Cardiac fibroblast (primary cell): Measurements from ENCODE around the gene SSH2.

Source experiments
- DNase-seq, 2 donors: peaks; one replicate each; pipeline versions ENCODE4 v3.0.0 to v3.0.0-alpha.2; 2010; ENCODE audit warnings: low read depth in 2 of 2
- H3K4me3 ChIP-seq, 2 donors: replicated peaks in 1 of 2; 1 replicate in 1 of 2; 2 replicates in 1 of 2; pipeline ENCODE4 v1.5.1; 2011; ENCODE audit warnings: low read depth in 2 of 2, low read length in 2 of 2, mild to moderate bottlenecking in 2 of 2, moderate library complexity in 1 of 2
- CTCF ChIP-seq: IDR thresholded peaks from one replicate; pipeline ENCODE4 v1.5.1; 2011; ENCODE audit warnings: low read depth, mild to moderate bottlenecking, low read length, inconsistent platforms

SSH2 gene

DNA sequence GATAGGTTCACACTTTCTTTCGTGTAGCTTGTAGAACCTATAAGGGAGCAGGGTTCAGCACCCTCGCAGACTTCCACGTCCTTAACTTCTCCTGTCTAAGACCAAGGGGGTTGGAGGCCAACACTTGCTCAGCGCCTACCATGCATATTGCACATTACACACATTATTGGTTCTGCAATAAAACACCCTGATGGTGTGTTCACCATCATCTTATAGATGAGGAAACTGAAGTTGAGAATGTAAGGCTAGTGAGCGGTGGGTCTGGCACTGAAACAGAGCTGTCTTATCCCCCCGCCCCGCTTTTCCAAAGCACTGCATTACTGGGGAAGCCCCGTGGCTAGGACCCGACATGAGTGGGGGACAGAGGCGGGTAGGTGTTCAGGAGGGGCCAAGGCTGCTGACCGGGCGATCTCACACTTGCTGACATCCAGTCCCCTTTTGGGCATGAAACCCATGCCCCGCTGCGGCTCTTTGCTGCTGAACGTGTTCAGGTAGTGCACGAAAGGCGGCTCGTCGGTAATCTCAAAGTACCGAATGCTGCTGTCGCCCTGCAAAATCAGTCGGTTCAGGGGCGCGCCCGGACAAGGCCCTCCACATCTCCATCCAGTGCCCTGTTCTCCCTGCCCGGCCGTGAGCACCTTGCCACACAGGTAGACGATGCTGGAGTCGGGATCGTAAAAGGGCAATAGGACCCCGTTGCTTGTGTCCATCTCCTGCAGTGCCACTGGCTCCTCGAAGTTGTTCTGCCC is 313.6 kb downstream of the SSH2 start:
- TF ChIP-seq CTCF, result no peak
- no peak overlapping the region for H3K4me3 ChIP-seq
- no peak for DNase-seq

DNA sequence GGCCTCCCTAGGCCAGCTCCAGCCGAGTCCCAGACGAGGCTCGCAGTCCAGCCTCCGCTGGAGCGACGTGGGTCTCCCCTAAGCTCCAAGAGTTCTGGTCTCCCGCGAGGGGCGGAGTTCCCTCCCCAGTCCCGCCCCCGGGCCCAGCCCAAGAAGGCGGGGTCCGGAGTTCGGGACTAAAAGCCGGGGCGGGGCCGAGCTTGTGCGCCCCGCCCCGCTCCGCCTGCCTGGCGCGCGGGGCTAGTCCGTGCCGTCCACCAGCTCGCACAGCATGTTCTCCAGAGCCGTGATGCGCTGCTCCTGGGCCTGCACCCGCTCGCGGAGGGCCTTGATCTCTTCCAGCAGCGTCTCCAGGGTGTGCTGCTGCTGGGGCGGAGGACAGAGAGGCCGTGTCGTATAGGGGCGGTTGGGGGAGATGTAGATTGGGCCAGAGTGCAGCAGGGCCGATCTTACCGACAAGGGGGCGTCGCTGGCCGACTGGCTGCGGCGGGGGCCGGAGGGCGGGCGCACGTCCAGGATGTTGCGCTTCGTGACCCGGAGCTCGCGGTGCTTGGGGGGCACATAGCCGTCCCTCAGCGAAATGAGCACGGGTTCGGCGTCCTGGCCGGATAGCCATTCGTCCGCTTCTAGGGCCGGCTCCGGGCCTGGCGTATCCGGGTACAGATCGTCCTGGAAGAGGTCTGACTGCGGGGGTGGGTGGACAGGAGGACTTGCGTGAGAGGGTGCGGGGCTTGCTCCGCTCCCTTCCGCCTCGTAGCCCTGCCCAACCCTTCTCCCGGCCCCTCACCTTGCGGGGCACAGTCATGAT is 314.3 kb downstream of the SSH2 start:
- DNase-seq, result peak; percentile 78 to 87
- H3K4me3 ChIP-seq, result peak overlapping the region; percentile 13 to 41
- TF ChIP-seq CTCF, result no peak

- DNase-seq, result peak in 1 of 2 donors; percentile 29
- H3K4me3 ChIP-seq, result peak overlapping the region in 1 of 2 donors; percentile 26
- TF ChIP-seq CTCF, result no peak
These were observed 315.0 kb downstream of the SSH2 start for GRCh38 chr17:29615048-29615385.

GRCh38 chr17:29614349-29615047 is 315.5 kb downstream of the SSH2 start:
- no peak for TF ChIP-seq CTCF
- H3K4me3 ChIP-seq, result no peak overlapping the region
- DNase-seq, result no peak

GRCh38 chr17:29613856-29614255 is 316.2 kb downstream of the SSH2 start:
- DNase-seq, result no peak
- peak overlapping the region; percentile 17 to 33 for H3K4me3 ChIP-seq
- TF ChIP-seq CTCF, result no peak

DNA sequence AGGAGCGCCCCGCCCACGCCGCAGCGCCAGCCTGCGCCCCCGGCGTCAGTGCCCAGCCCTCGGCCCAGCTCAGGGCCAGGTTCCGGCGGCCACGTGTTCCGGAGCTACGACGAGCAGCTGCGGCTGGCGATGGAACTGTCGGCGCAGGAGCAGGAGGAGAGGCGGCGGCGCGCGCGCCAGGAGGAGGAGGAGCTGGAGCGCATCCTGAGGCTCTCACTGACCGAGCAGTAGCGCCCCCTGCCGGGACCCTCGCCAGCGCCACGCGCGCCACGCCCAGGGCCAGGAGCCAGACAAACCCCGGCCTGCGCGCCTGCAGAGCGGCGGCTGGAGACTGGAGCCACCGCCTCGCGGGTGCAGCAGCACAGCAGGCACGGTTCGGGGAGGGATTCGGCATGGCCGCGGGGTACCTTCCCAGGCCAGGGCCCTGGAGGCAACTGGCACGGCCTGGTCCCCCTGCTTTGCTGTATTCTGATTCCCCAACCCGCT is 316.6 kb downstream of the SSH2 start:
- peak overlapping the region; percentile 17 to 33 for H3K4me3 ChIP-seq
- TF ChIP-seq CTCF, result peak; percentile 55
- DNase-seq, result peak; percentile 90 to 93
